ENCODE results near the gene CCN5. TPM values are rescaled to one million over a fixed set of nuclear protein-coding genes. Genes with fewer than 3 reads are reported as not detected.
A peak's percentile ranks its signal among the peaks of the same experiment; 100 is the strongest.

The CCN5 gene
- total RNA-seq, 1 donor from 2014 or later, result not detected

DNA sequence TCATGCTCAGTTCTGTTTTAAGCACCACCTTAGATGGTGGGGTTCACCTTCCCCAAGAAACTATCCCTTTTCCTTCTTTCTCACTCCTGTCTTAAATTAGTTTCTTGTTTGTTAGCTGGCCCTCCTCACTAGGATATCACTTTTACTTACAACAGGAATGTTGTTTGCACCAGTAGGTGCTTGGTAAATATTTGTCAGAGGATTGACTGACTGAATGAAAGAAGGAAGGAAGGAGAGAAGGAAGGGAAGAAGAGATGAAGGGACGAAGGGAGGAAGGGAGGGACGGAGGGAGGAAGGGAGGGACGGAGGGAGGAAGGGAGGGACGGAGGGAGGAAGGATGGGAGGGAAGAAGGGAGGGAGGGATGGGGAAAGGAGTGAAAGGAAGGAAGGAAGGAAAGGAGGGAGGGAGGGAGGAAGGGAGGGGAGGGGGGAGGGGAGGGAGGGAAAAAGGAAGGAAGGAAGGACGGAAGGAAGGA lies 30.0 kb downstream of the CCN5 start:
- Histone ChIP-seq H3K27me3 (ENCODE audit: control insufficient read depth, insufficient read depth, low read length) (peaks cover 38% of the 10 kb centered on the region), H3K4me3 (ENCODE audit: low read depth, low read length) (peak overlapping the region; percentile 35), H3K36me3 (ENCODE audit: control insufficient read depth, insufficient read depth, low read length) (no peaks in the 10 kb centered on the region)
- TF ChIP-seq, protein P1, sequence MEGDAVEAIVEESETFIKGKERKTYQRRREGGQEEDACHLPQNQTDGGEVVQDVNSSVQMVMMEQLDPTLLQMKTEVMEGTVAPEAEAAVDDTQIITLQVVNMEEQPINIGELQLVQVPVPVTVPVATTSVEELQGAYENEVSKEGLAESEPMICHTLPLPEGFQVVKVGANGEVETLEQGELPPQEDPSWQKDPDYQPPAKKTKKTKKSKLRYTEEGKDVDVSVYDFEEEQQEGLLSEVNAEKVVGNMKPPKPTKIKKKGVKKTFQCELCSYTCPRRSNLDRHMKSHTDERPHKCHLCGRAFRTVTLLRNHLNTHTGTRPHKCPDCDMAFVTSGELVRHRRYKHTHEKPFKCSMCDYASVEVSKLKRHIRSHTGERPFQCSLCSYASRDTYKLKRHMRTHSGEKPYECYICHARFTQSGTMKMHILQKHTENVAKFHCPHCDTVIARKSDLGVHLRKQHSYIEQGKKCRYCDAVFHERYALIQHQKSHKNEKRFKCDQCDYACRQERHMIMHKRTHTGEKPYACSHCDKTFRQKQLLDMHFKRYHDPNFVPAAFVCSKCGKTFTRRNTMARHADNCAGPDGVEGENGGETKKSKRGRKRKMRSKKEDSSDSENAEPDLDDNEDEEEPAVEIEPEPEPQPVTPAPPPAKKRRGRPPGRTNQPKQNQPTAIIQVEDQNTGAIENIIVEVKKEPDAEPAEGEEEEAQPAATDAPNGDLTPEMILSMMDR (IDR thresholded peaks at IDR 0.05; ENCODE audit: insufficient read depth, low read length, severe bottlenecking), result no peak
- no peak for DNase-seq (ENCODE audit: low read depth)
- FAIRE-seq, result no peak

DNA sequence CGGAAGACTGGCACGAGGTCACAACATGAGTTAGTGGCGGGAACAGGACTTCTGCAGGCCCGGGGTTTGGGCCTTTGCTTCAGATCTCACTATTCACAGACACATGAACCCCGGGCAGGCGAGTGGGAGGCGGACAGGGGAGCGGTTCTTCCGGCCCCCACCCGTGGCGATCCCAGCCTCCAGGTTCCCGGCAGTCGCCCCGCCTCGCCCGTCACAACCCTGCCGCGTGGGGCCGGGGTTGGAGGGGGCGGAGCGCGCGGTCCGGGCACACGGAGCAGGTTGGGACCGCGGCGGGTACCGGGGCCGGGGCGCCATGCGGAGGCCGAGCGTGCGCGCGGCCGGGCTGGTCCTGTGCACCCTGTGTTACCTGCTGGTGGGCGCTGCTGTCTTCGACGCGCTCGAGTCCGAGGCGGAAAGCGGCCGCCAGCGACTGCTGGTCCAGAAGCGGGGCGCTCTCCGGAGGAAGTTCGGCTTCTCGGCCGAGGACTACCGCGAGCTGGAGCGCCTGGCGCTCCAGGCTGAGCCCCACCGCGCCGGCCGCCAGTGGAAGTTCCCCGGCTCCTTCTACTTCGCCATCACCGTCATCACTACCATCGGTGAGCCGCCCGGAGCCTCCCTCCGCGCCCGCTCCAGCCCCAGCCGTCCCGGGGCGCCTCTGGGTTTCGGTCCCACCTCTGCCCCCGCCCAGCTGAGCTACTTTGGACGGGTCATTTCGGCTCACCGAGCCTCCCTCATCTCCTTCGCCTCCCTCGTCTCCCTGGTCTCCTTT lies 30.6 kb downstream of the CCN5 start, which contains the start of gene KCNK15:
Gene KCNK15 (plus strand): TSS at position 268 of the 769 bp plus-strand sequence. CDS start 46 bp downstream, at position 314.
- Histone ChIP-seq H3K4me3 (ENCODE audit: low read depth, low read length) (peak within 1 kb of the TSS; percentile 35), H3K36me3 (ENCODE audit: control insufficient read depth, insufficient read depth, low read length) (no peaks in the 10 kb centered on the region), H3K27me3 (ENCODE audit: control insufficient read depth, insufficient read depth, low read length) (peaks cover 40% of the 10 kb centered on the region)
- FAIRE-seq, result no peak
- TF ChIP-seq, protein P1 (IDR thresholded peaks at IDR 0.05; ENCODE audit: insufficient read depth, low read length, severe bottlenecking), result no peak
- DNase-seq (ENCODE audit: low read depth), result no peak

DNA sequence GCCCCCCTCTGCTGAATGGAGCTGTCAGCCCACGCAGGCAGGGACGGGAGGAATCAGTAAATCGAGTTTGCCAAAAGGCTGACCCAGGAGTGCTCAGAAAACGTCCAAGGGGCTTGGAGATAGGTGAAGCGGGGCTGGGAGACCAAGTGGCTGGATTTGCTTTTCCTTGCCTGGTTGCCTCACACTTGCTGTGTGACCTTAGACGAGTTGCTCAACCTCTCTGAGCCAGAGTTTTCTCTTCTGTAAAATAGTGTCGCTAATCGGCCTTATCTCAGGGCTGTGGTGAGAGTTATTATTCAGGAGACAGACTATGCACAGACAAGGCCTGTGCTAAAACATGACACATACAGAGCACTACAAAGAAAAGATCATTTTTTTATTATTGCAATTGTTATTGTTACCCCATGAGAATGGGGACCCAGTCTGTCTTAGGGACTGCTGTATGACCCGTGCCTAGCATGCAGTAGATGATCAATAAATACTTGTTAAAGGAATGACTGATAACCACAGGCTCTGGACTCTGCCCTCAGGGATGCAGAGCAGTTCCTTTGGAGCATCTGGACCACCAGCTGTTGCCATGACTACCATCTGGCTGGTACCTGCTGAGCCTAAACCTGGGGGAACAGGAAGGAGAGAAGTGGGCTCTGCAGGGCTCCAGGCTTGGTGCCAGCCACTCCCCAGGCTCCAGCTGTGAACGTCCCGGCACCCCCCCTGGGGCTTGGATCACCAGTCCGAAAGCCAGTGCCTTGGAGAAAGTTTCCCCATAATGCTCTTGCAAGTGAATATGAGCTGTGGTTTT lies 31.4 kb downstream of the CCN5 start:
- TF ChIP-seq, protein P1 (IDR thresholded peaks at IDR 0.05; ENCODE audit: insufficient read depth, low read length, severe bottlenecking), result no peak
- DNase-seq (ENCODE audit: low read depth) (no peak), FAIRE-seq (no peak)
- Histone ChIP-seq H3K4me3 (ENCODE audit: low read depth, low read length) (peak overlapping the region; percentile 35), H3K36me3 (ENCODE audit: control insufficient read depth, insufficient read depth, low read length) (no peaks in the 10 kb centered on the region), H3K27me3 (ENCODE audit: control insufficient read depth, insufficient read depth, low read length) (peaks cover 46% of the 10 kb centered on the region)

DNA sequence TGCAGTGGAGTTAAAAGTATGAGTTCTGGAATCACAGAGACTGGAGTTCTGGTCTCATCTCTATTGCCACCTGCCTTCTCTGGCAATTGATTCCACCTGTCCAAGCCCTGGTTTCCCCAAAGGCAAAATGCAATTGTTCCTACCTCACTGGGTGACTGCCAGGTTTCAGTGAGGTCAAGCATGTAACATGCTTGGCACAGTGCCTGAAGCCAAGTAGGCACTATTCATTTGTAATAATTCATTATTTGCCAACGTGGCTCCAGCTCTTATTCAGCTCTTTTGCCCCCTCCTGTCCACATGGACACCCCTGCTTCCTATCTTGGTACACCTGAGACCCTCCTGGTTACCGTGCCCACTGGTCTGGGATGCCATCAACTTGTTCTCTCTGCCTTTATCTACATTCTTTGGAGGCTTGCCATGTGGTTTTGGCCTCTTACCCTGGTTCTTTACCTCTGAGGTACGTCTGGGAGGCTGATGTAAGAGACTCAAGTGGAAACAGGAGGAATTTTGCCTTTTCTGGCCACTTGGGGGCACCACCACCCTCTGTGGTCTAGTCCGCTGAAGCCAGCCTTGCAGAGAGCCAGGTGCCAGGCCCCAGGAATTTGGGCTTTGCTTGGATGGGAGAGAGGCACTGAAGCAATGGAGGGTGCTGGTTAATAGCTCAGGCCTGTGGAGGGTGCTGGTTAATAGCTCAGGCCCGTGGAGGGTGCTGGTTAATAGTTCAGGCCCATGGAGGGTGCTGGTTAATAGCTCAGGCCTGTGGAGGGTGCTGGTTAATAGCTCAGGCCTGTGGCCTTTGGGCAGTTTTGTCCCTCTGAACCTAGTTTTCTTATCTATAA lies 32.2 kb downstream of the CCN5 start:
- TF ChIP-seq, protein P1 (IDR thresholded peaks at IDR 0.05; ENCODE audit: insufficient read depth, low read length, severe bottlenecking), result peak; percentile 82
- no peak overlapping the region for H3K4me3 ChIP-seq (ENCODE audit: low read depth, low read length)
- no peaks in the 10 kb centered on the region for H3K36me3 ChIP-seq (ENCODE audit: control insufficient read depth, insufficient read depth, low read length)
- FAIRE-seq (no peak), DNase-seq (ENCODE audit: low read depth) (peak; percentile 80)
- peaks cover 53% of the 10 kb centered on the region for H3K27me3 ChIP-seq (ENCODE audit: control insufficient read depth, insufficient read depth, low read length)

DNA sequence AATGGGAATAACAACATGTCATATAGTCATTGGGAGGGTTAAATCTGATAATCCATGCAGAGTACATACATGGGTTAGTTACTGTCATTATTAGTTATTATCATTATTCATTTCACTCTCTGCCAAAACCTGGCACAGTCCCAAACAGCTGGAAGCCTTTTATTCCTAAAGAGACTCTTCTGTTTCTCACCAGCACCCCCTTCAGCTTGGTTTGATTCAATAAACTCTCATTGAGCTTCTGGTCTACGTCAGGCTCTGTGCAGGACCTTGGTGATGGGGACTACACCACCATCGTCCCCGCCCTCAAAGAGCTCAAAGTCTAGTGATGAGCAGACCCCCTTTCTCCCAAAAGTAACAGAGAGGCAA lies 32.8 kb downstream of the CCN5 start:
- DNase-seq (ENCODE audit: low read depth), result no peak
- Histone ChIP-seq H3K4me3 (ENCODE audit: low read depth, low read length) (no peak overlapping the region), H3K36me3 (ENCODE audit: control insufficient read depth, insufficient read depth, low read length) (no peaks in the 10 kb centered on the region), H3K27me3 (ENCODE audit: control insufficient read depth, insufficient read depth, low read length) (peaks cover 53% of the 10 kb centered on the region)
- FAIRE-seq, result no peak
- TF ChIP-seq, protein P1 (IDR thresholded peaks at IDR 0.05; ENCODE audit: insufficient read depth, low read length, severe bottlenecking), result no peak
